Stomach (tissue), 9 donors: ENCODE results near the gene CYB5R4. TPM values are rescaled to one million over a fixed set of nuclear protein-coding genes. Genes with fewer than 3 reads are reported as not detected.
"Not testable (repeated sequence)": the region's sequence is repeated elsewhere in the genome, so short reads cannot be mapped to it uniquely, and the experiment has no call there.

Source experiments
- DNase-seq, 2 donors: peaks; one replicate each; pipeline versions ENCODE4 v3.0.0 to v3.0.0-alpha.2; 2013 to 2019
- H3K27ac ChIP-seq, 5 donors: fragments of 200-600 bp in 4 of 5; sonication (generic) in 4 of 5; one replicate each; pipeline ENCODE4 v1.5.1; 2013 to 2019; ENCODE audit warnings: mild to moderate bottlenecking in 1 of 5, moderate library complexity in 1 of 5
- H3K27me3 ChIP-seq, 3 donors: fragments of 200-600 bp; sonication (generic); one replicate each; pipeline ENCODE4 v1.5.1; 2017 to 2019; ENCODE audit warnings: mixed run types in 1 of 3
- H3K36me3 ChIP-seq, 4 donors: fragments of 200-600 bp; sonication (generic); 1 replicate in 3 of 4; 2 replicates in 1 of 4; pipeline ENCODE4 v1.5.1; 2016 to 2019
- H3K4me1 ChIP-seq, 4 donors: fragments of 200-600 bp; sonication (generic); one replicate each; pipeline ENCODE4 v1.5.1; 2016 to 2019
- H3K4me3 ChIP-seq, 4 donors: fragments of 200-600 bp; sonication (generic) in 3 of 4; one replicate each; pipeline ENCODE4 v1.5.1; 2016 to 2019; ENCODE audit warnings: mild to moderate bottlenecking in 1 of 4
- H3K9me3 ChIP-seq, 4 donors: fragments of 200-600 bp; sonication (generic); one replicate each; pipeline ENCODE4 v1.5.1; 2016 to 2019
- CTCF ChIP-seq, 7 experiments: fragments of 450-650 bp in 4 of 7; fragments of 200-600 bp in 3 of 7; sonication (generic) in 3 of 7; IDR thresholded peaks; one replicate each; pipeline ENCODE4 v1.5.1; 2016 to 2019; ENCODE audit warnings: antibody characterized with exemption in 7 of 7, control low read depth in 2 of 7, mild to moderate bottlenecking in 1 of 7
- EP300 ChIP-seq: sonication (generic); formaldehyde crosslinking; IDR thresholded peaks from one replicate; pipeline ENCODE4 v1.6.1; 2017; ENCODE audit warnings: antibody characterized with exemption
- POLR2A ChIP-seq, 4 donors: fragments of 450-650 bp; IDR thresholded peaks; one replicate each; pipeline ENCODE4 v1.6.1; 2016; ENCODE audit warnings: antibody characterized with exemption in 4 of 4, control low read depth in 2 of 4, mild to moderate bottlenecking in 1 of 4, moderate library complexity in 1 of 4
- POLR2AphosphoS5 ChIP-seq, 3 donors: sonication (generic); formaldehyde crosslinking; IDR thresholded peaks; one replicate each; pipeline ENCODE4 v1.6.1; 2016; ENCODE audit warnings: antibody characterized with exemption in 3 of 3
- WGBS, 5 donors: extraction: QIAGEN DNeasy Blood & Tissue Kit in 3 of 5; methylation state at CpG; one replicate each; pipeline versions ENCODE4 v1.1.5 to v1.1.7; 2013 to 2018; 5-methylcytosine and 5-hydroxymethylcytosine counted together
- intact Hi-C: fragments of 100-400 bp; cut with DNase I; formaldehyde crosslinking; loops from one replicate; pipeline ENCODE4 v1.15.1; 2023; ENCODE audit warnings: low total_unique reads
- polyA plus RNA-seq, 3 donors: library from polyadenylated mRNA; stranded (reverse); fragments of 200-250 nt; gene quantifications; one replicate each; pipeline ENCODE4 v1.2.3, GENCODE V29; 2013
- total RNA-seq, 5 donors: library from RNA; depleted of rRNA; stranded (reverse); fragments of >200 nt; gene quantifications; one replicate each; pipeline versions ENCODE4 v1.1.0 to v1.2.3, GENCODE V29; 2014 to 2016
- donor health status: healthy with polysubstance abuse.
- donor health status: Bipolar disorder and iron deficiency.
- donor health status: healthy.

Gene CYB5R4
- total and polyA plus RNA-seq, 8 donors: 0.89 to 50.7 (median 12.4) TPM

DNA sequence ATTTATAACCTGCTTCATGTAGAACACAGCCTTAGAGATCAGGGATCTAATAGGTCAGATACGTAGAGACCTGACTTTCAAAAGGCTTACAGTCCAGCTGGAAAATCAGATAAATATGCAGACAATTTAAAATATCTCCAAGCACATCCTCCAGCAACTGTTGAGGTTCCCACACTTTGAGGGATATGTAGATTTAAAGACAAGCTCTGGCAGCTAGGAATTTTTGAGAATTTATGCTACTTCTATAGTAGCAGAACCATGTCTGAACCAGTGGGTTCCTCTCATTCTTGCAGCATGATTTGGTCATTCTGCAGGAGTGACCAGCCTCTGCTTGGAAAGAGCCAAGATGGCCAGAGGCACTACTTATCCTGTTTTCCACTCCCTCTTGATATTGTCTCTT lies 60.5 kb downstream of the CYB5R4 start:
- TF ChIP-seq POLR2AphosphoS5 (IDR thresholded peaks at IDR 0.05) (no peak), CTCF (IDR thresholded peaks at IDR 0.05) (no peak), POLR2A (IDR thresholded peaks at IDR 0.05) (no peak), EP300 (no peak)
- Histone ChIP-seq H3K4me1 (no peaks in the 10 kb centered on the region), H3K9me3 (no peaks in the 10 kb centered on the region), H3K4me3 (no peak overlapping the region), H3K36me3 (peaks cover 3 to 34% (median 27%) of the 10 kb centered on the region in 4 donors), H3K27ac (no peak overlapping the region), H3K27me3 (no peaks in the 10 kb centered on the region)
- DNase-seq: no peak
- WGBS, 5 donors: 91 to 100% (median 97%) methylated on average over 1 of the region's 1 CpG
- intact Hi-C loops: no loop called here

GRCh38 chr6:83921315-83921714 lies 61.8 kb downstream of the CYB5R4 start:
- TF ChIP-seq CTCF (IDR thresholded peaks at IDR 0.05) (no peak), POLR2AphosphoS5 (IDR thresholded peaks at IDR 0.05) (no peak), EP300 (no peak), POLR2A (IDR thresholded peaks at IDR 0.05) (no peak)
- no peak for DNase-seq
- Histone ChIP-seq H3K27ac (no peak overlapping the region), H3K4me1 (no peaks in the 10 kb centered on the region), H3K9me3 (no peaks in the 10 kb centered on the region), H3K36me3 (peaks cover 6 to 47% (median 39%) of the 10 kb centered on the region in 4 donors), H3K27me3 (no peaks in the 10 kb centered on the region), H3K4me3 (no peak overlapping the region)
- WGBS, 5 donors: 87 to 96% (median 92%) methylated on average over 5 of the region's 5 CpGs
- intact Hi-C loops: no loop called here

DNA sequence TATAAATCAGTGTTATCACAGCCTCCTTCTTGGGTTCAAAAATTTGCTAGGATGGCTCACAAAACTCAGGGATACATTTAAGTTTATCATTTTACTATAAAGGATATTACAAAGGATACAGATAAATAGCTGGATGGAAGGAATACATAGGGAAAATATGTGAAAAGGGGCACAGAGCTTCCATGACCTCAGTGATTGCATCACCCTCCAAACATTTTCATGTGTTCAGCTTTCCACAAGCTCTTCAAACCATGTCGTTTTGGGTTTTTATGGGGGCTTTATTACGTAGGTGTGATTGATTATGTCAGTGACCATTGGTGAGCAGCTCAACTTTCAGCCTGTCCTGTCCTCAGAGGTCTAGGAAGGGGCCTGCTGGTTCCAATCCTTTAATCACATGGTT lies 68.0 kb downstream of the CYB5R4 start:
- DNase-seq: no peak
- 83 to 92% (median 87%) methylated on average over 2 of the region's 2 CpGs for WGBS, 5 donors
- TF ChIP-seq POLR2A (IDR thresholded peaks at IDR 0.05): no peak
- no peak for TF ChIP-seq CTCF (IDR thresholded peaks at IDR 0.05)
- TF ChIP-seq POLR2AphosphoS5 (IDR thresholded peaks at IDR 0.05): no peak
- TF ChIP-seq EP300: no peak
- Histone ChIP-seq H3K27ac (no peak overlapping the region), H3K27me3 (no peaks in the 10 kb centered on the region), H3K36me3 (peaks cover 9 to 74% (median 67%) of the 10 kb centered on the region in 4 donors), H3K4me1 (no peaks in the 10 kb centered on the region), H3K9me3 (no peaks in the 10 kb centered on the region), H3K4me3 (no peak overlapping the region)
- intact Hi-C loops: no loop called here

GRCh38 chr6:83928286-83928685 lies 68.8 kb downstream of the CYB5R4 start:
- intact Hi-C loops: no loop called here
- 87 to 100% (median 90%) methylated on average over 1 of the region's 1 CpG for WGBS, 5 donors
- no peak for DNase-seq
- Histone ChIP-seq H3K9me3 (no peaks in the 10 kb centered on the region), H3K4me1 (no peaks in the 10 kb centered on the region), H3K27ac (no peak overlapping the region), H3K36me3 (peaks cover 9 to 73% (median 65%) of the 10 kb centered on the region in 4 donors), H3K4me3 (no peak overlapping the region), H3K27me3 (no peaks in the 10 kb centered on the region)
- TF ChIP-seq POLR2AphosphoS5 (IDR thresholded peaks at IDR 0.05) (no peak), POLR2A (IDR thresholded peaks at IDR 0.05) (no peak), CTCF (IDR thresholded peaks at IDR 0.05) (no peak), EP300 (no peak)

GRCh38 chr6:83946201-83946833 lies 86.8 kb downstream of the CYB5R4 start:
- 93 to 96% (median 96%) methylated on average over 4 of the region's 4 CpGs for WGBS, 5 donors

GRCh38 chr6:83947983-83948382 lies 88.5 kb downstream of the CYB5R4 start:
- H3K4me1 ChIP-seq, intact Hi-C loops: not testable (repeated sequence)
- 94 to 98% (median 95%) methylated on average over 2 of the region's 2 CpGs for WGBS, 5 donors

More at GRCh38 chr6:83946201-83946833, 86.8 kb downstream of the CYB5R4 start:
- H3K27me3 ChIP-seq, intact Hi-C loops, DNase-seq, H3K4me3 ChIP-seq, H3K4me1 ChIP-seq, H3K27ac ChIP-seq: not testable (repeated sequence)
- H3K9me3 ChIP-seq: peaks cover 0 to 13% (median 2%) of the 10 kb centered on the region in 4 donors
- H3K36me3 ChIP-seq: peaks cover 9 to 35% (median 25%) of the 10 kb centered on the region in 4 donors

More at GRCh38 chr6:83947983-83948382, 88.5 kb downstream of the CYB5R4 start:
- not testable (repeated sequence) for DNase-seq, H3K4me3 ChIP-seq, H3K27ac ChIP-seq, H3K27me3 ChIP-seq
- Histone ChIP-seq H3K9me3 (peaks cover 0 to 13% (median 2%) of the 10 kb centered on the region in 4 donors), H3K36me3 (peaks cover 3 to 20% (median 11%) of the 10 kb centered on the region in 4 donors)
